Kidney (tissue), 14 donors: ENCODE data around the gene ARHGAP8. TPM values are rescaled to one million over a fixed set of nuclear protein-coding genes. Genes with fewer than 3 reads are reported as not detected.

Source experiments
- DNase-seq, 5 donors: peaks; one replicate each; pipeline ENCODE4 v3.0.0-alpha.2; 2013 to 2020
- FAIRE-seq: peaks from 2 replicates; lab custom pipeline; 2012; peaks lifted over from hg19 to GRCh38; lab: Jason Lieb, UNC
- H3K27ac ChIP-seq, 2 donors: one replicate each; pipeline ENCODE4 v1.7.0; 2013; ENCODE audit warnings: low read depth in 2 of 2, low read length in 2 of 2, inconsistent platforms in 1 of 2
- H3K27me3 ChIP-seq: one replicate; pipeline ENCODE4 v1.7.1; 2013; ENCODE audit warnings: low read length, inconsistent platforms; ENCODE audit not compliant: control insufficient read depth, insufficient read depth
- H3K36me3 ChIP-seq, 3 donors: one replicate each; pipeline versions ENCODE4 v1.7.0 to v1.7.1; 2013; ENCODE audit warnings: low read length in 3 of 3, control low read depth in 1 of 3, inconsistent platforms in 1 of 3; ENCODE audit not compliant: insufficient read depth in 3 of 3, control insufficient read depth in 2 of 3
- H3K4me1 ChIP-seq, 3 donors: one replicate each; pipeline versions ENCODE4 v1.7.0 to v1.7.1; 2013; ENCODE audit warnings: low read length in 3 of 3, inconsistent platforms in 1 of 3, low read depth in 1 of 3; ENCODE audit not compliant: control insufficient read depth in 2 of 3, insufficient read depth in 2 of 3
- H3K4me3 ChIP-seq, 3 donors: one replicate each; pipeline versions ENCODE4 v1.7.0 to v1.8.1; 2013; ENCODE audit warnings: low read length in 3 of 3, control low read depth in 1 of 3, inconsistent platforms in 1 of 3
- H3K9ac ChIP-seq, 3 donors: one replicate each; pipeline versions ENCODE4 v1.7.0 to v1.7.1; 2013; ENCODE audit warnings: low read length in 3 of 3, control low read depth in 1 of 3, inconsistent platforms in 1 of 3
- H3K9me3 ChIP-seq, 3 donors: one replicate each; pipeline versions ENCODE4 v1.7.0 to v1.7.1; 2013; ENCODE audit warnings: low read length in 3 of 3, control low read depth in 1 of 3, inconsistent platforms in 1 of 3; ENCODE audit not compliant: control insufficient read depth in 2 of 3, insufficient read depth in 1 of 3
- CTCF ChIP-seq: IDR thresholded peaks from 3 replicates; pipeline ENCODE4 v1.5.1; 2012; ENCODE audit warnings: mild to moderate bottlenecking, moderate library complexity, borderline replicate concordance; ENCODE audit not compliant: insufficient read depth; ENCODE audit errors: extremely low read depth
- intact Hi-C: fragments of 100-400 bp; cut with DNase I; formaldehyde crosslinking; loops from one replicate; pipeline ENCODE4 v1.11.1; 2022
- polyA plus RNA-seq: library from polyadenylated mRNA; stranded (reverse); fragments of 350-450 nt; fragmentation: Illumina TruSeq; extraction: RNeasy Lipid Tissue Mini Kit (QIAGEN cat#74804); gene quantifications from one replicate; pipeline ENCODE4 v1.2.3, GENCODE V29; 2014; ENCODE audit warnings: low read depth, low replicate concordance; ENCODE audit not compliant: insufficient read depth
- total RNA-seq: library from RNA; stranded (reverse); fragmentation: NEBNext Ultra II Directional; extraction: Animal tissue kit (Norgen Biotek cat#: 25700); gene quantifications from one replicate; pipeline ENCODE4 v1.2.1, GENCODE V29; 2021
- donor health status: control.
- donor health status: control.
- donor health status: control.
- donor health status: control.
- donor health status: control.
- donor health status: DM: yes; HTN: yes; CAD: no.
- donor health status: Normal renal cell carcinoma (clear cell type).

The ARHGAP8 gene
- total and polyA plus RNA-seq, 2 donors from 2014 or later: 30.2 to 35.7 TPM

GRCh38 chr22:44838316-44839016, 86.1 kb downstream of the ARHGAP8 start:
- no peaks in the 10 kb centered on the region for H3K9me3 ChIP-seq
- H3K9ac ChIP-seq: no peak overlapping the region
- H3K4me3 ChIP-seq: no peak overlapping the region
- no peak for TF ChIP-seq CTCF
- peaks cover 0 to 3% (median 0%) of the 10 kb centered on the region in 3 donors for H3K36me3 ChIP-seq
- peak in 2 of 5 donors; percentile 14 to 49 for DNase-seq
- H3K4me1 ChIP-seq: no peaks in the 10 kb centered on the region
- intact Hi-C loops: no loop called here
- no peak for FAIRE-seq
- H3K27me3 ChIP-seq: no peaks in the 10 kb centered on the region
- H3K27ac ChIP-seq: no peak overlapping the region

- Histone ChIP-seq H3K27me3 (no peaks in the 10 kb centered on the region), H3K9ac (no peak overlapping the region), H3K36me3 (peaks cover 0 to 3% (median 0%) of the 10 kb centered on the region in 3 donors), H3K9me3 (no peaks in the 10 kb centered on the region), H3K4me3 (no peak overlapping the region), H3K27ac (no peak overlapping the region), H3K4me1 (no peaks in the 10 kb centered on the region)
- FAIRE-seq (no peak), DNase-seq (peak in 1 of 5 donors; percentile 51)
- intact Hi-C loops: no loop called here
- TF ChIP-seq CTCF: no peak
These were observed 86.7 kb downstream of the ARHGAP8 start for GRCh38 chr22:44839061-44839460.

GRCh38 chr22:44839721-44840120, 87.3 kb downstream of the ARHGAP8 start:
- no peak overlapping the region for H3K4me3 ChIP-seq
- intact Hi-C loops: no loop called here
- no peak overlapping the region for H3K27ac ChIP-seq
- no peak for TF ChIP-seq CTCF
- no peak overlapping the region for H3K9ac ChIP-seq
- H3K4me1 ChIP-seq: no peaks in the 10 kb centered on the region
- DNase-seq: peak in 1 of 5 donors; percentile 43
- no peaks in the 10 kb centered on the region for H3K27me3 ChIP-seq
- no peak for FAIRE-seq
- H3K9me3 ChIP-seq: no peaks in the 10 kb centered on the region
- peaks cover 0 to 3% (median 0%) of the 10 kb centered on the region in 3 donors for H3K36me3 ChIP-seq
